AG09319 (cell line): Measurements from ENCODE around the gene RPS6KA2.

Experiments
- DNase-seq: peaks from one replicate; pipeline ENCODE4 v3.0.0-alpha.2; 2010; ENCODE audit warnings: low read depth; ENCODE audit errors: extremely low read depth
- TF ChIP-seq, protein P1 (sequence below): IDR thresholded peaks from 2 replicates; pipeline ENCODE4 v1.5.1; 2011; ENCODE audit warnings: low read depth, mild to moderate bottlenecking, inconsistent platforms, low read length, moderate library complexity

Gene RPS6KA2

DNA sequence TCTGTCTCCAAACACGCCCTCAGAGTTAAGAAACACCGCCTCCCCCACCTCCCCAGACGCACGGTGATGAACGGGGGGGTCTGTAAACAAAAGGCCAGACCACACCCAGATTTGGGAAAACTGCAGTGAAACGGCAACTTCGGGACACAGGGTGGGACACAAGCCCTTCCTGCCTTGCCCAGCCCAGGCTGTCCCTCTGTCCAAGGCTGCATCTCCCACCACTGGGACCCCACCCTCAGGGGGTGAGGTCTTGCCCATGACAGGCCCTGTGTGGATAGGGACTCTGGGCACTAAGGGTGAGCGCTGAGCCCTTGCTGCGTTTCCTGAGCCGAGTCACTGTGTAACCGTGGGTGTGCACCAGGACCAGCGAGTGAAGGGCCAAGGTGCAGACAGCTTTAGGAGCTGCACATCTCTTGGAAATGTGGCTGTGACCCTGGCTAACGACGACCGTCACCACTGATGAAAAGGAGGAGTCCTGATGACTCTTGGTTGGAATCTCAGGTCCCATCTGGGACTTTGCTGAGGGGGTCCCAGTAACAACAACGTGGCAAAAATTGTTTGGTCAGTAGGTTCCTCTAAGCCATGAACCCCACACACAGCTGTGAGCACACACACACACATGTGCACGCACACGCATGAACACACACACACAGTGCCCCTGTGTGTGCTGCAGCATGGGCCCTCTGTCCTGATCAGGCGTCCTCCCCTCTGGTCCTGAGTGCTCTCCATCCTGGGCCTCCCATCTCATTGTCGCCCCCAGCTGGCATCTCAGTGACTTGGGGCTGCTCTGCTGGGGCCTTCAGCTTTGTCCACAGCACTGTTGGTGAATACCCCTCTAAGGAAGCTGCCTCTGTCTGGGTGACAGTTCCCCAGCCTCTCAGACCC, 141.2 kb downstream of the RPS6KA2 start:
- TF ChIP-seq, protein P1, sequence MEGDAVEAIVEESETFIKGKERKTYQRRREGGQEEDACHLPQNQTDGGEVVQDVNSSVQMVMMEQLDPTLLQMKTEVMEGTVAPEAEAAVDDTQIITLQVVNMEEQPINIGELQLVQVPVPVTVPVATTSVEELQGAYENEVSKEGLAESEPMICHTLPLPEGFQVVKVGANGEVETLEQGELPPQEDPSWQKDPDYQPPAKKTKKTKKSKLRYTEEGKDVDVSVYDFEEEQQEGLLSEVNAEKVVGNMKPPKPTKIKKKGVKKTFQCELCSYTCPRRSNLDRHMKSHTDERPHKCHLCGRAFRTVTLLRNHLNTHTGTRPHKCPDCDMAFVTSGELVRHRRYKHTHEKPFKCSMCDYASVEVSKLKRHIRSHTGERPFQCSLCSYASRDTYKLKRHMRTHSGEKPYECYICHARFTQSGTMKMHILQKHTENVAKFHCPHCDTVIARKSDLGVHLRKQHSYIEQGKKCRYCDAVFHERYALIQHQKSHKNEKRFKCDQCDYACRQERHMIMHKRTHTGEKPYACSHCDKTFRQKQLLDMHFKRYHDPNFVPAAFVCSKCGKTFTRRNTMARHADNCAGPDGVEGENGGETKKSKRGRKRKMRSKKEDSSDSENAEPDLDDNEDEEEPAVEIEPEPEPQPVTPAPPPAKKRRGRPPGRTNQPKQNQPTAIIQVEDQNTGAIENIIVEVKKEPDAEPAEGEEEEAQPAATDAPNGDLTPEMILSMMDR: no peak
- DNase-seq: no peak

DNA sequence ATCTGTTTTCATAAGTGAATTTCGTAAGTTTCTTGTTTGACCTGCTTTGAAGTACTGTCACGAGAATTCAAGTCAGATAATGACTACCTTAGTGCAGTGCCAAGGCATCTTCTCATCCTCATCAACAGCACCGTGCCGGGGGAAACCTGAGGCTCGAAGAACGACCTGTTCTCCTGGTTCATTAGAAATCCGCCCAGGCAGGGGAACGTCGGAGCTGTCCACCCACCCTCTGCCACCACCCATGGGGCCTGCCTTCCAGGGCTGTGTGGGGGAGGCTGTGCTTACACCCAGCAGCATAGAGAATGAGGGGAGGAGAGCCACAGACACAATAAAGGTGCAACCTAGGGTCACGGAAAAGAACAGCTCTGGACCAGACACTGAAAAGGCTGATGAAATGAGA, 142.2 kb downstream of the RPS6KA2 start:
- TF ChIP-seq, protein P1: no peak
- DNase-seq: no peak

DNA sequence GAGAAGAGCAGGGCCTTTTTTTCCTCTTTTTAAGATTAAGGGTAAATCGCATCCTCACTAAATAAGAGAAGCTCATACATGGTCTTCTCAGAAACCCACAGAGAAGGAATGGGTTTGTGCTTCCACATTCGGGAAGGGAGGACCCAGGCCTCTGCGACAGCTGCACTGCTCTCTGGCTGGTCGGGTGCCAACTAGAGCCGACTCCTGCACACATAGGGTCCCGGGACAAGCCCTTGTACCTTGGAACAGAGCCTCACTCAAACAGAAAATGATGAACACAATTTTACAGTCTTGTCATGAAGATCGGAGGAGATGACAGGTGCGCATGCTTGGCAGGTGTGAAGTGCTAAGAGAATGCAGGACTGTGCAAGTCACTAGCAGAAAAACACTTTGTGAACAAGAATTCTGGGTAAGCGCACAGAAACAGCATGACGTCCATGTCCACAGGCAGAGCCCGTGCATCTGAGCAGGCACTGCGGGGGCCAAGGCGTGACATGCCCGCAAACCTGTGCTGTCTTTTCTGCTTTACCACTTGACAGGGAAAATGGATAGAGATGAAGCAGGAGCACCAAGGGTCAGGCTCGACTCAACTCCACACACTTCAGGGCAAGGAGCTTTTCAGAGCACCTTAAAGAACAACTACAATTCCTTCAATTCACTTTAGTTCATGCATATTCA, 143.3 kb downstream of the RPS6KA2 start:
- DNase-seq: no peak
- TF ChIP-seq, protein P1: no peak

DNA sequence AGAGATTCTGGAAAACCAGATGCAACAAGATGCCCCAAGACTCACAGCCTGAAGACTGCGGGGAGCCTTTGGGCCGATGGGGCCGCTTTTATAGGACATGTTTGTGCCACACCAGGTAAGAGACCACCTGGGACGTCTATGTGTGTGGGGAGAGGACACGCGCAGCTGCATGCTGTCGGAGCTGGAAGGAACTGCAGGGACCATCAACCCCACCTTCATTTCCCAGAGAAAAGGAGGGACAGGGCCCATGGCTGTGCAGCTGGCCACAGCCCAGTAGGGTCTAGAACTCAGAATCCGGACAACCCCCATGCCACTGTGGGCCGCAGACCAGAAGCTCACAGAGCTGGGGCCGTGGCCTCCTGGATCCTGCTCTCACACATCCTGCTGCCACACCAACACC, 144.0 kb downstream of the RPS6KA2 start:
- no peak for DNase-seq
- TF ChIP-seq, protein P1: no peak

DNA sequence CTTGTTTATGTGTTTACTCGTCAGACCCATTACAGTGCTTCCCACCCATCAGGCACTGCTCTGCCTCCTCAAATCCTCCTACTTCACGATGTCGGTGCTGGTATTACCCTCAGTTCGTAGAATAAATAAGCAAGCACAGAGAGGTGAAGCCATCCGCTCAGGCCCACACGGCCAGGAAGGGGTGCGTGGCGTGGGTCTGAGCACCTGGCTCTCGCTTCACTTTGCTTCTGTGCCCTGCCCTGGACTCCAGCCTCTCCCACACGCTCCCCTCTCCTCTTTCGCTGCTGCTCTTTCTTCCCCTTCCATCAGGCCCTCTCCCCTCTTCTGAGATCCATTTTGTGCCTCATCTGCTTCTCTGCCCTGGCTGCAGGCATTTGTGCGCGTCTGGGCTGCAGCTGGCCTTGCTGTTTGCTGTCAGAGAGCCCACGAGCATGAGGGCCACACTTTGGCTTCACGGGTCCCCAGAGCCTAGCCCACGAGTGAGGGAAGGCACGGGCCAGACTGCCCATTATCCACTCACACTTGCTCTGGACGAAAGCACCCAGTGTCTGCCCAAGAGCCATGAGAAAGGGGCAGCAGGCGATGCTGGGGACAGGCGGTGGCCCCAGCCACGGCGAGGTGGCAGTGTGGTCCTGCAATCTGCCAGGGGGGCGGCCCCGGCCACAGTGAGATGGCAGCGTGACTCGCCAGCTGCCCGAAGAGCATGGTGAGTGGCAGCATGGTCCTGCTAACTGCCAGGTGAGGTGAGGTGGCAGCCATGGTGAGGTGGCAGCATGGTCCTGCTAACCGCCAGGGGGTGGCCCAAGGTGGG, 148.1 kb downstream of the RPS6KA2 start:
- DNase-seq: no peak
- TF ChIP-seq, protein P1: no peak

DNA sequence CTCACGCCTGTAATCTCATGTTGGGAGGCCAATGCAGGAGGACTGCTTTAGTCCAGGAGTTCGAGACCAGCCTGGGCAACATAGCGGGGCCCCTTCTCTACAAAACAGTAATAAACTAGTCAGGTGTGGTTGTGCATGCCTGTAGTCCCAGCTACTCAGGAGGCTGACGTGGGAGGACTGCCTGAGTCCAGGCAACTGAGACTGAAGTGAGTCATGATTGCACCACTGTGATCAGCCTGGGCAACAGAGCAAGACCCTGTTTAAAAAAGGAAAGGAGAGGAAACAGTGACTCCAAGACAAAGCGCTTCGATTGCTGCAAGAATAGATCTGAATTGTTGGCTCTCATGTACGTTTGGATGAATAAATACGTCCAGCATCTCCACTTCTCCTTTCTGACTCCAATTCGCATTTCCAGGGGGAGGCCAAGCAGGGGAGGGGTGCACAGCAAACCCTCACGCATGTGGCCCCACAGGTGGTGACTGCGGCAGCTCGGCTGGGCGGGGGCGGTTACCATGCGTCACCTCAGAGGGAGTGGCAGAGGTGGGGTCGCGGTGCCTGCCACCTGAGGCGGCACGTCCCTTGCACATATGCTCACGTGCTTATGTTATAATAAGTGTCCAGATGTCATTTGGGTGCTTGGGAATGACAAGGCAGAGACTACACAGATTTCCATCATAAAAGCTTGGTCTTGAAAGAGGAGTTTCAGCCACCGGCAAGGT, 149.2 kb downstream of the RPS6KA2 start:
- DNase-seq: no peak
- TF ChIP-seq, protein P1: no peak
